HG03097 (cell line): ENCODE data around the gene VPS18.

Experiments used
- ATAC-seq: cut with Tn5 transposase; IDR thresholded peaks from one replicate; pipeline ENCODE4 v1.9.1; 2021; ENCODE audit not compliant: unreplicated experiment, low FRiP score

The VPS18 gene

GRCh38 chr15:40952301-40952900, 58.2 kb downstream of the VPS18 start:
- no peak for ATAC-seq

GRCh38 chr15:40952901-40953712, 58.9 kb downstream of the VPS18 start, which contains the start of gene CHAC1:
Gene CHAC1, plus strand, starts transcription at chr15:40953471. Its CDS starts 113 bp downstream, at chr15:40953584.
- ATAC-seq, result peak; percentile 82
